ENCODE results near the gene TOP2A.

Gene TOP2A

DNA sequence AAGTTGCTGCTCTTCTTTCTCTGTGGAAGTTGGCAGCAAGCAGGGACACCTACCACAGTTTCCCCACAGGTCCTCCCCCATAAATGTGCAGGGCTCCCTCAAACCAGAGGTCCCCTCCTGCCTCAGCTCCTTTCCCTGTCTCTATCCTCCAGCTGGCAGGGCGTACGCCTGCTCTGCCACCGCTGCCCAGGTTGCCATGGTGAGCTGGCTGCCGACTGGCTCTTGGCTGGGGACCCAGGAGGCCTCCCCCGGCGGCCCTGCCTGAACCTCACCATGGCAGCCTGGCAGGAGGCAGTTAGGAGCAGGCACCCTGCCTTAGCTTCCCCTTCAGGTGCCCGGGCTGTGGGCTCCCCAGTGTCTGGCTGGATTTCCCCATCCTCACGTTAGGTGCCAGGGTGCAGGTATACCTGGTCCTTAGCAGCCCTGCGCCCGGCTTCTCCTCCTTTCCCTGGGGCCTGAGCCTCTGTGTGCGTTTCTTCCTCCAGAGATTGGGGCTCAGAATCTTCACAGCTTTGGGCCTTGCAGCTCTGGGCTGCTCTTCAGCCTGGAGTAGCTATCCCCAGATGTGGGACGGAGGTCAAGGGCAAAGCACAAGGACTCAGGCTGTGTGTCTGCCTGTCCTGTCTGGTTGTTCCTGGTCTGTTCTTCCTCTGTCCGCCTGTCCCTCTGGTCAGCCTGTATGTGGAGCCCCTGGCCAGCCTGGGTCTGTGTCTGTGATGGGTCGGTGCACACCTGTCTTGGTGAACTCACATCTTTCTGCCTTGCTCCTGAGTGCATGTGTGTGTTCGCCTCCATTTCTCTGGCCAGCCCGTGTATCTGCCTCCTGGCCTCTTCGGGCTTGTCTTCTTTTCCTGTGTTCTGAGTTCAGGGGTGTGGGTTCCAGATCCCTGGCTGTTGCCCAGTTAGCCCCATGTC lies 68.9 kb downstream of the TOP2A start:
- H3K4me1 ChIP-seq (ENCODE audit: control insufficient read depth in 1 of 2, insufficient read depth in 2 of 2, low read length in 2 of 2): peaks cover 29 to 43% of the 10 kb centered on the region in 2 experiments
- H3K14ac ChIP-seq (ENCODE audit: low read length): no peak overlapping the region
- no peak overlapping the region for H3K18ac ChIP-seq (ENCODE audit: low read length)
- H4K12ac ChIP-seq (ENCODE audit: low read depth, low read length): no peak overlapping the region
- no peaks in the 10 kb centered on the region for H3K27me3 ChIP-seq (ENCODE audit: insufficient read depth, low read length)
- no CpG with 5 or more reads among the region's 17 CpGs for WGBS (ENCODE audit: extremely low coverage, insufficient coverage, insufficient read length)
- H2AK5ac ChIP-seq (ENCODE audit: low read length): no peak overlapping the region
- H3K23ac ChIP-seq (ENCODE audit: low read length): no peak overlapping the region
- H4K91ac ChIP-seq (ENCODE audit: low read depth, low read length): no peak overlapping the region
- H3K27ac ChIP-seq (ENCODE audit: low read depth, low read length): no peak overlapping the region
- H2BK120ac ChIP-seq (ENCODE audit: insufficient read depth, low read length, poor library complexity): no peak overlapping the region
- no peak overlapping the region for H3K4ac ChIP-seq (ENCODE audit: low read depth, low read length)
- no peaks in the 10 kb centered on the region for H3K9me3 ChIP-seq (ENCODE audit: insufficient read depth, low read depth, low read length)
- peaks cover 34 to 38% of the 10 kb centered on the region in 2 experiments for H3K36me3 ChIP-seq (ENCODE audit: control insufficient read depth in 1 of 2, insufficient read depth in 2 of 2, low read length in 2 of 2)
- no peak overlapping the region for H2AFZ ChIP-seq (ENCODE audit: insufficient read depth, low read length, poor library complexity)
- H3K9ac ChIP-seq (ENCODE audit: low read length): no peak overlapping the region
- no peak for DNase-seq
- H3K4me2 ChIP-seq (ENCODE audit: low read length): no peak overlapping the region
- peaks cover 14% of the 10 kb centered on the region for H3K79me1 ChIP-seq (ENCODE audit: low read length)
- no peak overlapping the region for H2BK5ac ChIP-seq (ENCODE audit: low read depth, low read length, poor library complexity)
- no peak overlapping the region for H4K8ac ChIP-seq (ENCODE audit: low read depth, low read length)
- peaks cover 2% of the 10 kb centered on the region for H3K79me2 ChIP-seq (ENCODE audit: control insufficient read depth, insufficient read depth, low read length, poor library complexity)
- no peak overlapping the region for H2BK12ac ChIP-seq (ENCODE audit: low read length)
- H3K4me3 ChIP-seq (ENCODE audit: low read depth, low read length): no peak overlapping the region

DNA sequence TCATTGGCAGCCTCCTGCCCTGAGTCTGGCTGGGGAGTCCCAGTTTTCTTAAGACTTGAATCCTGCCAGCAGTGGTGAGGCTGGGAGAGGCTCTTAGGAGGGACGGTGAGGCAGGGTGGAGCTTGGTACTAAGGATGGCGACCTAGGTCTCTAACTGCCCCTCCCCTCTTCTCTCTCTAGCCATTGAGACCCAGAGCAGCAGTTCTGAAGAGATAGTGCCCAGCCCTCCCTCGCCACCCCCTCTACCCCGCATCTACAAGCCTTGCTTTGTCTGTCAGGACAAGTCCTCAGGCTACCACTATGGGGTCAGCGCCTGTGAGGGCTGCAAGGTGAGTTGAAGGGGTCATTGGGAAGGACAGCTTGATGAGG lies 69.6 kb downstream of the TOP2A start:
- Histone ChIP-seq H3K27ac (ENCODE audit: low read depth, low read length) (no peak overlapping the region), H3K23ac (ENCODE audit: low read length) (no peak overlapping the region), H3K79me2 (ENCODE audit: control insufficient read depth, insufficient read depth, low read length, poor library complexity) (peaks cover 2% of the 10 kb centered on the region), H4K91ac (ENCODE audit: low read depth, low read length) (no peak overlapping the region), H4K12ac (ENCODE audit: low read depth, low read length) (no peak overlapping the region), H3K14ac (ENCODE audit: low read length) (no peak overlapping the region), H3K4ac (ENCODE audit: low read depth, low read length) (no peak overlapping the region), H3K18ac (ENCODE audit: low read length) (no peak overlapping the region), H3K9ac (ENCODE audit: low read length) (no peak overlapping the region), H3K36me3 (ENCODE audit: control insufficient read depth in 1 of 2, insufficient read depth in 2 of 2, low read length in 2 of 2) (peaks cover 34 to 37% of the 10 kb centered on the region in 2 experiments), H3K4me2 (ENCODE audit: low read length) (no peak overlapping the region), H2AFZ (ENCODE audit: insufficient read depth, low read length, poor library complexity) (no peak overlapping the region), H4K8ac (ENCODE audit: low read depth, low read length) (no peak overlapping the region), H3K79me1 (ENCODE audit: low read length) (peaks cover 14% of the 10 kb centered on the region), H2BK12ac (ENCODE audit: low read length) (no peak overlapping the region), H3K4me3 (ENCODE audit: low read depth, low read length) (no peak overlapping the region), H3K4me1 (ENCODE audit: control insufficient read depth in 1 of 2, insufficient read depth in 2 of 2, low read length in 2 of 2) (peaks cover 36 to 50% of the 10 kb centered on the region in 2 experiments), H2AK5ac (ENCODE audit: low read length) (peak overlapping the region; percentile 46), H2BK120ac (ENCODE audit: insufficient read depth, low read length, poor library complexity) (no peak overlapping the region), H2BK5ac (ENCODE audit: low read depth, low read length, poor library complexity) (no peak overlapping the region), H3K27me3 (ENCODE audit: insufficient read depth, low read length) (no peaks in the 10 kb centered on the region), H3K9me3 (ENCODE audit: insufficient read depth, low read depth, low read length) (no peaks in the 10 kb centered on the region)
- WGBS (ENCODE audit: extremely low coverage, insufficient coverage, insufficient read length): no CpG with 5 or more reads among the region's 5 CpGs
- DNase-seq: no peak

DNA sequence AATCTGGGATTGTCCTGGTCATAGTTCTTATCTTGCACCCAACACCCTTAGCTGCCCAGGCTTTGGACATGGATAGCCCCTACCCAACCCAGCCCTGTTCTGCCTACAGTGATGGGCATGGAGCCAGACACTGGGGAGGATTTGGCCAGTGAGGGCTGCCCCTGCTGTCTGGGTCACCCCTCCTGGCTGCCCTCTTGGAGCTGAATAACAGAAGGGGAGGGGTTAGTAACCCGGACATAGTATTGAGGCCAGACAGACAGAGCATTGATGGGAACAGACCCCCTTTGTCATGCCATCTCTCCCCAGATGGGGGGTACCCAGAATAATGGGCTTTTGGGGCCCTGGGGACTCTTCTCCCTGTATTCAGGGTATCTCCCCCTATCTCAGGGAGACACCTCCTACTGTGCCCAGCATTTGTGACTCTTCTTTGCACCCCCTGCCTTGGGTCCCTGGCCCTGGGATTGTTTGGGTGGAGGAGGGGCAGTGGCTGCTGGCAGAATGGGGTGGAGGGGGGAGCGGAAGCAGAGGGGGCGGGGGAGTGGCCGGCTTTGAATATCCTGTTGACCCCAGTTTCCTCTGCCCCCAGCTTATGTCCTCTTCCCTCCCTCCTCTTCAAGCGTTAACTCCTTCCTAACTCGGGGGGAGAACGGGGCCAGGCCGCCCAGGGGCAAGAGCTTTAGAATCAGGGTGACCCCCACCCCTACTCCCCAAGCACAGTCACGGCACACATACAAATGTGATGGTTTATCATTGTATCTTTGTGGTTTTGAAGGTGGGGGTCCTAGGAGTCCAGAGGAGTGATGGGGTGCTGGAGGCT lies 70.2 kb downstream of the TOP2A start:
- no peak overlapping the region for H2AK5ac ChIP-seq (ENCODE audit: low read length)
- no peak for DNase-seq
- no peak overlapping the region for H3K4me3 ChIP-seq (ENCODE audit: low read depth, low read length)
- H3K4me2 ChIP-seq (ENCODE audit: low read length): no peak overlapping the region
- no peak overlapping the region for H3K27ac ChIP-seq (ENCODE audit: low read depth, low read length)
- no peak overlapping the region for H2BK5ac ChIP-seq (ENCODE audit: low read depth, low read length, poor library complexity)
- peaks cover 18% of the 10 kb centered on the region for H3K79me1 ChIP-seq (ENCODE audit: low read length)
- H3K9me3 ChIP-seq (ENCODE audit: insufficient read depth, low read depth, low read length): no peaks in the 10 kb centered on the region
- H4K12ac ChIP-seq (ENCODE audit: low read depth, low read length): no peak overlapping the region
- no peak overlapping the region for H2AFZ ChIP-seq (ENCODE audit: insufficient read depth, low read length, poor library complexity)
- no peak overlapping the region for H3K18ac ChIP-seq (ENCODE audit: low read length)
- H3K9ac ChIP-seq (ENCODE audit: low read length): no peak overlapping the region
- no peak overlapping the region for H3K23ac ChIP-seq (ENCODE audit: low read length)
- H3K36me3 ChIP-seq (ENCODE audit: control insufficient read depth in 1 of 2, insufficient read depth in 2 of 2, low read length in 2 of 2): peaks cover 32% of the 10 kb centered on the region in 2 experiments
- H4K91ac ChIP-seq (ENCODE audit: low read depth, low read length): no peak overlapping the region
- peaks cover 40 to 54% of the 10 kb centered on the region in 2 experiments for H3K4me1 ChIP-seq (ENCODE audit: control insufficient read depth in 1 of 2, insufficient read depth in 2 of 2, low read length in 2 of 2)
- H2BK120ac ChIP-seq (ENCODE audit: insufficient read depth, low read length, poor library complexity): no peak overlapping the region
- no peaks in the 10 kb centered on the region for H3K27me3 ChIP-seq (ENCODE audit: insufficient read depth, low read length)
- peaks cover 4% of the 10 kb centered on the region for H3K79me2 ChIP-seq (ENCODE audit: control insufficient read depth, insufficient read depth, low read length, poor library complexity)
- WGBS (ENCODE audit: extremely low coverage, insufficient coverage, insufficient read length): no CpG with 5 or more reads among the region's 9 CpGs
- no peak overlapping the region for H3K14ac ChIP-seq (ENCODE audit: low read length)
- H3K4ac ChIP-seq (ENCODE audit: low read depth, low read length): no peak overlapping the region
- no peak overlapping the region for H2BK12ac ChIP-seq (ENCODE audit: low read length)
- no peak overlapping the region for H4K8ac ChIP-seq (ENCODE audit: low read depth, low read length)

DNA sequence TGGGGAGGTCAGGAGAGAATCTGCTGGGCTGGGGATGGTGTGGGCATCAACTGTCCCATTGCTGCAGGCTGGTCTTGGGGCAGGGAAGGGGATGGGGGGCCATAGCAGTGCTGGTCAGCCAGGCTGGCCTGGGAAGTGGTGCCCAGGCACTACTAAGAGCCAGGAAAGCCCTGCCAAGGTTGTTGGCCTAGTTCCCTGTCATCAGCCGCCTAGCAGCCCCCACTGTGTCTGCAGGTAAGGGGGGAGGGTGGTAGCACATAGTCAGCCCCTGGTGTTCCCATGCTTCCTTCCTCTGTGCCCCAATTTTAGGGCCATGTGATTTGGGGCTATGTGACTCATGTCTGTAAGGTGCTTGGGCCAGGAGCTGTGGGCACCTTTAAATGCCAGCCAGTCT lies 70.9 kb downstream of the TOP2A start:
- no peak overlapping the region for H3K4ac ChIP-seq (ENCODE audit: low read depth, low read length)
- H3K4me3 ChIP-seq (ENCODE audit: low read depth, low read length): no peak overlapping the region
- H3K18ac ChIP-seq (ENCODE audit: low read length): no peak overlapping the region
- no peak overlapping the region for H3K27ac ChIP-seq (ENCODE audit: low read depth, low read length)
- no peak overlapping the region for H2AK5ac ChIP-seq (ENCODE audit: low read length)
- H2BK120ac ChIP-seq (ENCODE audit: insufficient read depth, low read length, poor library complexity): no peak overlapping the region
- H3K79me2 ChIP-seq (ENCODE audit: control insufficient read depth, insufficient read depth, low read length, poor library complexity): peaks cover 9% of the 10 kb centered on the region
- H3K4me2 ChIP-seq (ENCODE audit: low read length): no peak overlapping the region
- no peaks in the 10 kb centered on the region for H3K9me3 ChIP-seq (ENCODE audit: insufficient read depth, low read depth, low read length)
- peak overlapping the region; percentile 11 for H4K91ac ChIP-seq (ENCODE audit: low read depth, low read length)
- H2BK12ac ChIP-seq (ENCODE audit: low read length): no peak overlapping the region
- no peak overlapping the region for H2BK5ac ChIP-seq (ENCODE audit: low read depth, low read length, poor library complexity)
- peaks cover 24% of the 10 kb centered on the region for H3K79me1 ChIP-seq (ENCODE audit: low read length)
- H2AFZ ChIP-seq (ENCODE audit: insufficient read depth, low read length, poor library complexity): no peak overlapping the region
- H3K27me3 ChIP-seq (ENCODE audit: insufficient read depth, low read length): no peaks in the 10 kb centered on the region
- H4K8ac ChIP-seq (ENCODE audit: low read depth, low read length): no peak overlapping the region
- peaks cover 24 to 25% of the 10 kb centered on the region in 2 experiments for H3K36me3 ChIP-seq (ENCODE audit: control insufficient read depth in 1 of 2, insufficient read depth in 2 of 2, low read length in 2 of 2)
- H3K23ac ChIP-seq (ENCODE audit: low read length): no peak overlapping the region
- peaks cover 40 to 54% of the 10 kb centered on the region in 2 experiments for H3K4me1 ChIP-seq (ENCODE audit: control insufficient read depth in 1 of 2, insufficient read depth in 2 of 2, low read length in 2 of 2)
- H3K9ac ChIP-seq (ENCODE audit: low read length): no peak overlapping the region
- H4K12ac ChIP-seq (ENCODE audit: low read depth, low read length): no peak overlapping the region
- no CpG with 5 or more reads among the region's 1 CpG for WGBS (ENCODE audit: extremely low coverage, insufficient coverage, insufficient read length)
- H3K14ac ChIP-seq (ENCODE audit: low read length): no peak overlapping the region
- no peak for DNase-seq
